NT2/D1 (cell line): ENCODE measurements around the gene TBC1D2B.

Experiments
- SUZ12 ChIP-seq: IDR thresholded peaks from 2 replicates; pipeline ENCODE4 v1.6.1; 2011; ENCODE audit not compliant: insufficient read length, insufficient read depth; ENCODE audit errors: extremely low read depth
- YY1 ChIP-seq: IDR thresholded peaks from 2 replicates; pipeline ENCODE4 v1.6.1; 2011; ENCODE audit not compliant: insufficient read length, insufficient read depth
- ZNF274 ChIP-seq: IDR thresholded peaks from 2 replicates; pipeline ENCODE4 v1.6.1; 2011; ENCODE audit warnings: mild to moderate bottlenecking, low read depth, low read length

GRCh38 chr15:78038585-78039247 lies 38.8 kb downstream of the TBC1D2B start:
- TF ChIP-seq ZNF274 (no peak), YY1 (no peak), SUZ12 (no peak)
